OCI-LY1 (cell line): ENCODE results near the gene HIVEP2.
A peak's percentile ranks its signal among the peaks of the same experiment; 100 is the strongest.

Experiments
- H2AFZ ChIP-seq: fragments of 200-600 bp; sonication (generic), shearing (Covaris generic); 2 replicates; pipeline ENCODE4 v1.6.0; 2014; ENCODE audit warnings: antibody characterized with exemption, mild to moderate bottlenecking, low read length
- H3F3A ChIP-seq: fragments of 200-600 bp; sonication (generic), shearing (Covaris generic); 2 replicates; pipeline ENCODE4 v1.6.0; 2014; ENCODE audit warnings: mild to moderate bottlenecking, antibody characterized with exemption, low read length, moderate library complexity; ENCODE audit not compliant: insufficient read depth
- H3K27ac ChIP-seq: fragments of 200-600 bp; sonication (generic); 2 replicates; pipeline ENCODE4 v1.5.1; 2014; ENCODE audit warnings: low read length, mixed run types, mild to moderate bottlenecking, low read depth; ENCODE audit not compliant: poor library complexity, severe bottlenecking
- H3K27me3 ChIP-seq: fragments of 200-600 bp; sonication (generic); 2 replicates; pipeline ENCODE4 v1.6.0; 2014; ENCODE audit warnings: antibody characterized with exemption, mild to moderate bottlenecking, low read length, moderate library complexity; ENCODE audit not compliant: insufficient read depth
- H3K36me3 ChIP-seq: fragments of 200-600 bp; sonication (generic); 2 replicates; pipeline ENCODE4 v1.6.1; 2014; ENCODE audit warnings: mild to moderate bottlenecking, antibody characterized with exemption, low read length, moderate library complexity, mixed read lengths; ENCODE audit not compliant: insufficient read depth
- H3K4me1 ChIP-seq: fragments of 200-600 bp; sonication (generic); 2 replicates; pipeline ENCODE4 v1.5.1; 2014; ENCODE audit warnings: mild to moderate bottlenecking, low read length, moderate library complexity; ENCODE audit not compliant: insufficient read depth, severe bottlenecking
- H3K4me2 ChIP-seq: fragments of 200-600 bp; sonication (generic), shearing (Covaris generic); 2 replicates; pipeline ENCODE4 v1.6.1; 2014; ENCODE audit warnings: low read length
- H3K4me3 ChIP-seq: fragments of 200-600 bp; sonication (generic); 2 replicates; pipeline ENCODE4 v1.5.1; 2014; ENCODE audit warnings: low read length, low read depth, mild to moderate bottlenecking, mixed read lengths; ENCODE audit not compliant: poor library complexity, severe bottlenecking
- H3K79me2 ChIP-seq: fragments of 200-600 bp; shearing (Covaris generic); 2 replicates; pipeline ENCODE4 v1.6.1; 2016; ENCODE audit warnings: mixed run types, low read length, mixed read lengths; ENCODE audit not compliant: insufficient read depth
- H3K9ac ChIP-seq: fragments of 200-600 bp; sonication (generic), shearing (Covaris generic); 2 replicates; pipeline ENCODE4 v1.6.1; 2014; ENCODE audit warnings: mild to moderate bottlenecking, low read length, mixed read lengths
- H3K9me2 ChIP-seq: fragments of 200-600 bp; sonication (generic), shearing (Covaris generic); 2 replicates; pipeline ENCODE4 v1.6.1; 2014; ENCODE audit warnings: low read depth, mild to moderate bottlenecking, low read length, mixed read lengths
- H3K9me3 ChIP-seq: fragments of 200-600 bp; shearing (Covaris generic); 2 replicates; pipeline ENCODE4 v1.6.1; 2014; ENCODE audit warnings: low read length, mixed read lengths
- H4K20me1 ChIP-seq: fragments of 200-600 bp; sonication (generic), shearing (Covaris generic); 2 replicates; pipeline ENCODE4 v1.6.0; 2016; ENCODE audit warnings: mild to moderate bottlenecking, low read length; ENCODE audit not compliant: insufficient read depth
- CTCF ChIP-seq: fragments of 200-600 bp; sonication (generic), shearing (Covaris generic); IDR thresholded peaks from 2 replicates; pipeline ENCODE4 v1.5.1; 2017; ENCODE audit warnings: mild to moderate bottlenecking, antibody characterized with exemption, low read length, moderate library complexity, mixed read lengths
- EZH2 ChIP-seq: fragments of 200-600 bp; sonication (generic), shearing (Covaris generic); IDR thresholded peaks from 2 replicates; pipeline ENCODE4 v1.8.0; 2017; ENCODE audit warnings: borderline replicate concordance, mixed run types, mild to moderate bottlenecking, antibody characterized with exemption, low read length, moderate library complexity, mixed read lengths

Gene HIVEP2

GRCh38 chr6:142874676-142875075, 70.3 kb downstream of the HIVEP2 start:
- H3K9ac ChIP-seq, result no peak overlapping the region
- H2AFZ ChIP-seq, result no peak overlapping the region
- H3K4me1 ChIP-seq, result peaks cover 33% of the 10 kb centered on the region
- no peaks in the 10 kb centered on the region for H3K36me3 ChIP-seq
- H3K27me3 ChIP-seq, result no peaks in the 10 kb centered on the region
- peaks cover 36% of the 10 kb centered on the region; the same call in 1 of the 2 replicates for H3K79me2 ChIP-seq
- H3K27ac ChIP-seq, result peak overlapping the region; percentile 34
- TF ChIP-seq CTCF (no peak), EZH2 (no peak)
- no peak overlapping the region for H3K4me2 ChIP-seq
- no peaks in the 10 kb centered on the region for H3K9me3 ChIP-seq
- no peaks in the 10 kb centered on the region for H3K9me2 ChIP-seq
- H4K20me1 ChIP-seq, result no peaks in the 10 kb centered on the region
- no peaks in the 10 kb centered on the region for H3F3A ChIP-seq
- H3K4me3 ChIP-seq, result no peak overlapping the region

GRCh38 chr6:142872376-142872775, 72.6 kb downstream of the HIVEP2 start:
- Histone ChIP-seq H3K9me2 (no peaks in the 10 kb centered on the region), H3K9ac (no peak overlapping the region), H4K20me1 (no peaks in the 10 kb centered on the region), H3F3A (no peaks in the 10 kb centered on the region), H3K27ac (no peak overlapping the region), H3K4me3 (no peak overlapping the region), H3K9me3 (no peaks in the 10 kb centered on the region), H3K27me3 (no peaks in the 10 kb centered on the region), H3K4me2 (no peak overlapping the region), H3K4me1 (peaks cover 50% of the 10 kb centered on the region), H3K36me3 (no peaks in the 10 kb centered on the region), H3K79me2 (peaks cover 55% of the 10 kb centered on the region), H2AFZ (no peak overlapping the region)
- TF ChIP-seq CTCF (no peak), EZH2 (no peak)

GRCh38 chr6:142871910-142872331, 73.1 kb downstream of the HIVEP2 start:
- Histone ChIP-seq H4K20me1 (no peaks in the 10 kb centered on the region), H3F3A (no peaks in the 10 kb centered on the region), H3K9me2 (no peaks in the 10 kb centered on the region), H3K27me3 (no peaks in the 10 kb centered on the region), H3K4me3 (no peak overlapping the region), H3K27ac (no peak overlapping the region), H2AFZ (no peak overlapping the region), H3K36me3 (no peaks in the 10 kb centered on the region), H3K9ac (no peak overlapping the region), H3K4me2 (no peak overlapping the region), H3K4me1 (peaks cover 55% of the 10 kb centered on the region), H3K9me3 (no peaks in the 10 kb centered on the region), H3K79me2 (peaks cover 55% of the 10 kb centered on the region)
- TF ChIP-seq EZH2, result no peak
- TF ChIP-seq CTCF, result no peak
